Thyroid gland (tissue), 4 donors: ENCODE measurements around the gene CORT.

Experiments used
- POLR2A ChIP-seq, 2 donors: fragments of 450-650 bp; IDR thresholded peaks; one replicate each; pipeline ENCODE4 v1.6.1; 2017; ENCODE audit warnings: antibody characterized with exemption in 2 of 2, mild to moderate bottlenecking in 2 of 2, moderate library complexity in 1 of 2
- TF ChIP-seq, protein P1 (sequence below), 6 experiments: fragments of 200-600 bp in 3 of 6; fragments of 450-650 bp in 3 of 6; sonication (generic) in 3 of 6; IDR thresholded peaks; one replicate each; pipeline ENCODE4 v1.5.1; 2016 to 2019; ENCODE audit warnings: antibody characterized with exemption in 6 of 6, mild to moderate bottlenecking in 2 of 6, inconsistent platforms in 1 of 6, moderate library complexity in 1 of 6

DNA sequence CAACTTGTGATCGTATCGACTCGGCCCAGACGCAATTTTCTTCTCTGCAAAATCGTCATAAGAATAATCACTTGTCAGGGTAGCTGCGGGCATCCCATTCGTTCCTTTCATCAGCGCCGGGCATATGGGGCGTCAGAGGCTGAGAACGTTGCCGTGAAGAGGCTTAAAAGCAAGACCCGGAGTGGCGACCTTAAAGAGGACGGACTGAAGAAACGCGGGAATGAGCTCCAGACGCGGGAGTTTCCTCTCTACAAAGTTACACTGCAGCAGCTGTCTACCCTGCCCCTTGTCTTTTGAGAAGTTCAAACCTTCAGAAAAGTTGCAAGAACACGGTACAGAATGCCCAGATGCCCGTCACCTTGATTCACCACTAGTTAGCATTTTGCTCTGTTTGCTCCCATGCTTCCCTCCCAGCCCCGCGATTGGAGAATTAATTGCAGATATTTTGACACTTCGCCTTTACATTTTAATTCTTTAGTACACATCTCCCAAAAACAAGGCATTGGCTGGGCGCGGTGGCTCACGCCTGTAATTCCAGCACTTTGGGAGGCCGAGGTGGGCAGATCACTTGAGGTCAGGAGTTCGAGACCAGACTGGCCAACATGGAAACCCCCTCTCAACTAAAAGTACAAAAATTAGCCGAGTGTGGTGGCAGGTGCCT lies 18.6 kb upstream of the CORT start:
- TF ChIP-seq, protein P1, sequence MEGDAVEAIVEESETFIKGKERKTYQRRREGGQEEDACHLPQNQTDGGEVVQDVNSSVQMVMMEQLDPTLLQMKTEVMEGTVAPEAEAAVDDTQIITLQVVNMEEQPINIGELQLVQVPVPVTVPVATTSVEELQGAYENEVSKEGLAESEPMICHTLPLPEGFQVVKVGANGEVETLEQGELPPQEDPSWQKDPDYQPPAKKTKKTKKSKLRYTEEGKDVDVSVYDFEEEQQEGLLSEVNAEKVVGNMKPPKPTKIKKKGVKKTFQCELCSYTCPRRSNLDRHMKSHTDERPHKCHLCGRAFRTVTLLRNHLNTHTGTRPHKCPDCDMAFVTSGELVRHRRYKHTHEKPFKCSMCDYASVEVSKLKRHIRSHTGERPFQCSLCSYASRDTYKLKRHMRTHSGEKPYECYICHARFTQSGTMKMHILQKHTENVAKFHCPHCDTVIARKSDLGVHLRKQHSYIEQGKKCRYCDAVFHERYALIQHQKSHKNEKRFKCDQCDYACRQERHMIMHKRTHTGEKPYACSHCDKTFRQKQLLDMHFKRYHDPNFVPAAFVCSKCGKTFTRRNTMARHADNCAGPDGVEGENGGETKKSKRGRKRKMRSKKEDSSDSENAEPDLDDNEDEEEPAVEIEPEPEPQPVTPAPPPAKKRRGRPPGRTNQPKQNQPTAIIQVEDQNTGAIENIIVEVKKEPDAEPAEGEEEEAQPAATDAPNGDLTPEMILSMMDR (IDR thresholded peaks at IDR 0.05) = no peak
- no peak for TF ChIP-seq POLR2A (IDR thresholded peaks at IDR 0.05)
